Adrenal gland (tissue), 12 donors: Measurements from ENCODE around the gene RAD51B. TPM values are rescaled to one million over a fixed set of nuclear protein-coding genes. Genes with fewer than 3 reads are reported as not detected.

Experiments used
- DNase-seq, 7 donors: peaks; one replicate each; pipeline ENCODE4 v3.0.0-alpha.2; 2019 to 2020
- H3K27ac ChIP-seq, 5 donors: fragments of 200-600 bp; sonication (generic) in 4 of 5; 1 replicate in 3 of 5; 2 replicates in 2 of 5; pipeline versions ENCODE4 v1.5.1 to v1.8.0; 2016 to 2020; ENCODE audit warnings: mild to moderate bottlenecking in 1 of 5
- H3K27me3 ChIP-seq: fragments of 200-600 bp; 2 replicates; pipeline ENCODE4 v1.8.0; 2021
- H3K36me3 ChIP-seq, 2 donors: fragments of 200-600 bp; replicated peaks in 1 of 2; 1 replicate in 1 of 2; 2 replicates in 1 of 2; pipeline versions ENCODE4 v1.5.1 to v1.8.0; 2018 to 2022
- H3K4me1 ChIP-seq, 2 donors: fragments of 200-600 bp; replicated peaks in 1 of 2; 1 replicate in 1 of 2; 2 replicates in 1 of 2; pipeline versions ENCODE4 v1.5.1 to v1.8.0; 2018 to 2021
- H3K4me3 ChIP-seq, 4 donors: fragments of 200-600 bp; sonication (generic) in 3 of 4; one replicate each; pipeline ENCODE4 v1.5.1; 2016 to 2018
- H3K9me3 ChIP-seq, 3 donors: fragments of 200-600 bp; sonication (generic) in 1 of 3; replicated peaks in 1 of 3; 1 replicate in 2 of 3; 2 replicates in 1 of 3; pipeline versions ENCODE4 v1.5.1 to v1.8.0; 2016 to 2021
- POLR2A ChIP-seq, 2 donors: fragments of 450-650 bp; IDR thresholded peaks; one replicate each; pipeline ENCODE4 v1.6.1; 2017; ENCODE audit warnings: antibody characterized with exemption in 2 of 2, mild to moderate bottlenecking in 2 of 2, moderate library complexity in 1 of 2
- WGBS, 4 donors: extraction: QIAGEN DNeasy Blood & Tissue Kit in 2 of 4; methylation state at CpG; one replicate each; pipeline versions ENCODE4 v1.1.5 to v1.1.7; 2013 to 2017; 5-methylcytosine and 5-hydroxymethylcytosine counted together
- intact Hi-C, 2 donors: fragments of 100-400 bp; cut with DNase I; formaldehyde crosslinking; loops; one replicate each; pipeline versions ENCODE4 v1.14.1 to v1.15.0; 2022 to 2023
- polyA plus RNA-seq, 3 donors: library from polyadenylated mRNA; stranded (reverse); fragments of 200-250 nt in 2 of 3; fragments of 350-450 nt in 1 of 3; fragmentation: Illumina TruSeq in 1 of 3; extraction: RNeasy Lipid Tissue Mini Kit (QIAGEN cat#74804) in 1 of 3; gene quantifications; one replicate each; pipeline ENCODE4 v1.2.3, GENCODE V29; 2013 to 2014
- total RNA-seq, 9 donors: library from RNA; depleted of rRNA in 4 of 9; stranded (reverse); fragments of >200 nt in 4 of 9; fragments of 120-200 nt in 1 of 9; fragmentation: NEBNext Ultra II Directional in 1 of 9; extraction: Animal tissue kit (Norgen Biotek cat#: 25700) in 1 of 9; gene quantifications; one replicate each; pipeline versions ENCODE4 v1.1.0 to v1.2.4, GENCODE V29; 2013 to 2023
- TF ChIP-seq, protein P1 (sequence below), 6 experiments: fragments of 450-650 bp in 4 of 6; fragments of 200-600 bp in 2 of 6; sonication (generic) in 1 of 6; IDR thresholded peaks; 1 replicate in 5 of 6; 2 replicates in 1 of 6; pipeline versions ENCODE4 v1.5.1 to v1.8.0; 2016 to 2021; ENCODE audit warnings: antibody characterized with exemption in 6 of 6, mild to moderate bottlenecking in 2 of 6, moderate library complexity in 1 of 6
- donor health status: healthy with polysubstance abuse.
- donor health status: Bipolar disorder and iron deficiency.
- donor health status: DM: yes; HTN: yes; CAD: no.
- donor health status: DM: no; HTN: no; CAD: no.
- donor health status: DM: no; HTN: no; CAD: no.
- donor health status: DM: yes; HTN: yes; CAD: no.

The RAD51B gene
- total and polyA plus RNA-seq, 12 donors: 2.3 to 24.6 (median 12.4) TPM

DNA sequence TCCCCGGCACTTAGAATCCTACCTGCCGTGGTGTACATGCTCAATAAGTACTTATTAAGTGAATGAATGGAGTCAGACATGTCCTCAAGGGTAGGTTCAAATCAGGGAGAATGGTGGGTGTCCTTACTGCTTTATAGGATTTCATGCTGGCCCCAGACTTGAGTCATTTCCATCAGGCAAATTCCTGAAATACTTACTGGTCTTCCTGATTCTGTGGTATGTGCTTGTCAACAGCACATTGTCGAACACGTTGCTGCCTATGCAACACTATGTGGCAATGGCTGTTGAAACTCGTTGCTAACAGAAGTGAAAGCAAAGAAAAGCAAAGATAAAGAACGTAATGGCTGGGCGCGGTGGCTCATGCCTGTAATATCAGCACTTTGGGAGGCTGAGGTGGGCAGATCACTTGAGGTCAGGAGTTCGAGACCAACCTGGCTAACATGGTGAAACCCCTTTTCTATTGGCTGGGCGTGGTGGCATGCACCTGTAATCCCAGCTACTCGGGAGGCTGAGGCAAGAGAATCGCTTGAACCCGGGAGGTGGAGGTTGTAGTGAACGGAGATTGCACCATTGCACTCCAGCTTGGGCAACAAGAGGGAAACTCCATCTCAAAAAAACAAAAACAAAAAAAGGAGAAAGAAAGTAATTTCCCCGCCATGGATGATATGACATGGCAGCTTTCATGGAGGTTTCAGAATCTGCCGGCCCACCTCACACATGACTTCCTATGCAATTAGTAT, 758.4 kb downstream of the RAD51B start:
- H3K36me3 ChIP-seq: no peaks in the 10 kb centered on the region
- no peaks in the 10 kb centered on the region for H3K27me3 ChIP-seq
- no peaks in the 10 kb centered on the region for H3K9me3 ChIP-seq
- intact Hi-C loops: no loop called here
- H3K4me3 ChIP-seq: no peak overlapping the region
- DNase-seq: peak in 5 of 7 donors; percentile 39 to 85 (median 69)
- TF ChIP-seq, protein P1, sequence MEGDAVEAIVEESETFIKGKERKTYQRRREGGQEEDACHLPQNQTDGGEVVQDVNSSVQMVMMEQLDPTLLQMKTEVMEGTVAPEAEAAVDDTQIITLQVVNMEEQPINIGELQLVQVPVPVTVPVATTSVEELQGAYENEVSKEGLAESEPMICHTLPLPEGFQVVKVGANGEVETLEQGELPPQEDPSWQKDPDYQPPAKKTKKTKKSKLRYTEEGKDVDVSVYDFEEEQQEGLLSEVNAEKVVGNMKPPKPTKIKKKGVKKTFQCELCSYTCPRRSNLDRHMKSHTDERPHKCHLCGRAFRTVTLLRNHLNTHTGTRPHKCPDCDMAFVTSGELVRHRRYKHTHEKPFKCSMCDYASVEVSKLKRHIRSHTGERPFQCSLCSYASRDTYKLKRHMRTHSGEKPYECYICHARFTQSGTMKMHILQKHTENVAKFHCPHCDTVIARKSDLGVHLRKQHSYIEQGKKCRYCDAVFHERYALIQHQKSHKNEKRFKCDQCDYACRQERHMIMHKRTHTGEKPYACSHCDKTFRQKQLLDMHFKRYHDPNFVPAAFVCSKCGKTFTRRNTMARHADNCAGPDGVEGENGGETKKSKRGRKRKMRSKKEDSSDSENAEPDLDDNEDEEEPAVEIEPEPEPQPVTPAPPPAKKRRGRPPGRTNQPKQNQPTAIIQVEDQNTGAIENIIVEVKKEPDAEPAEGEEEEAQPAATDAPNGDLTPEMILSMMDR (IDR thresholded peaks at IDR 0.05): no peak
- TF ChIP-seq POLR2A (IDR thresholded peaks at IDR 0.05): no peak
- H3K4me1 ChIP-seq: peaks cover 4 to 7% of the 10 kb centered on the region in 2 donors
- 74 to 88% (median 80%) methylated on average over 16 of the region's 16 CpGs for WGBS, 4 donors
- peak overlapping the region in 2 of 5 donors; percentile 54 to 80 for H3K27ac ChIP-seq

- Histone ChIP-seq H3K27ac (no peak overlapping the region), H3K4me1 (peaks cover 4 to 7% of the 10 kb centered on the region in 2 donors), H3K9me3 (no peaks in the 10 kb centered on the region), H3K27me3 (no peaks in the 10 kb centered on the region), H3K4me3 (no peak overlapping the region), H3K36me3 (no peaks in the 10 kb centered on the region)
- no peak for DNase-seq
- WGBS, 4 donors: 70 to 79% (median 74%) methylated on average over 2 of the region's 2 CpGs
- intact Hi-C loops: no loop called here
- TF ChIP-seq, protein P1 (IDR thresholded peaks at IDR 0.05): no peak
- no peak for TF ChIP-seq POLR2A (IDR thresholded peaks at IDR 0.05)
Observed at GRCh38 chr14:68578597-68578996, 759.0 kb downstream of the RAD51B start.

DNA sequence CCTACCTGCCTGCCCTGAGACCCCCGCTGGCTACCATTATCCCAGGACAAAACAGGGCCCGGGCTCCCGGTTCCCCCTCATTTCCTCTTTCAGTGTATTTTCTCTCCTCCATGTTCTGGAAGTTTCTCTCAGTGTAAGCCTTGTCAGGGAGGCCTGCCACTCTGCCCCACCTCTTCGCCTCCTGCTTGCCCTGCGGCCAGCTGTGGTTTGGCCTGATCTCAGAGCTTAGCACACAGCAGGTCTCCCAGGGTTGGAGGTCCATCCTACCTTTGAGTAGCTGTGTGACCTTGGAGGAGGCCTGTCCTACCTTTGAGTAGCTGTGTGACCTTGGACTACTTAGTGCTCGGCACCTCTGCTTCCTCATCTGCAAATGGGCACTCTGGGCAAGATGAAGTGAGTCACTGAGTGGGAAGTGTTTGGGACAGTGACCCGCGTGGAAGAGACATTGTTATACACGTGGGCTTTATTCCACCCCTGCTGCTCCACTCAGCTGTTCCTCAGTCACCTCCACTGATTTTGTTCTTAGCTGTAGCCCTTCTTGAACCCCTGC, 760.6 kb downstream of the RAD51B start:
- no peak overlapping the region for H3K4me3 ChIP-seq
- no peak for DNase-seq

DNA sequence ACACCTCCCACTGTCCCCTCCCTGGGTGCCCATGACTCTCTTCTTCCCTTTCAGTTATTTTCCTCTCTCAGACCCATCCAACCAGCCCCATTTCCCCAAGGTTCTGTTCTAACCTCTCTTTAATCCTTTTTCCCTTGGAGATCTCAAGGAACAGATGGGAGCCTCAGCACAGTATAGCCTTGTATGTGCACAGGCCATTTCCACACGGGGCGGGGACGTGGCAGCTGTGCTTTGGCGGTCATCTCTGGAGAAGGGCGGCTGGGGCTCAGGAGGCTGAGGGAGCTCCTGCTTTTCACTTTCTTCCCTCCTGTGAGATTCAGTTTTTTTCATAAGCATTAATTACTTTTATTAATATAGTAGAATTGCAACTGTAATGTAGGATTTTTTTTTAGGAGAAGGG, 761.1 kb downstream of the RAD51B start:
- 84 to 92% (median 90%) methylated on average over 5 of the region's 5 CpGs for WGBS, 4 donors
- H3K4me3 ChIP-seq: no peak overlapping the region
- intact Hi-C loops: no loop called here
- H3K4me1 ChIP-seq: peaks cover 4 to 7% of the 10 kb centered on the region in 2 donors
- H3K9me3 ChIP-seq: no peaks in the 10 kb centered on the region
- H3K27me3 ChIP-seq: no peaks in the 10 kb centered on the region
- no peaks in the 10 kb centered on the region for H3K36me3 ChIP-seq
- TF ChIP-seq, protein P1 (IDR thresholded peaks at IDR 0.05): no peak
- TF ChIP-seq POLR2A (IDR thresholded peaks at IDR 0.05): no peak
- H3K27ac ChIP-seq: no peak overlapping the region
- no peak for DNase-seq

More for the DNA sequence above, 760.6 kb downstream of the RAD51B start:
- WGBS, 4 donors: 72 to 89% (median 80%) methylated on average over 9 of the region's 9 CpGs
- Histone ChIP-seq H3K36me3 (no peaks in the 10 kb centered on the region), H3K27me3 (no peaks in the 10 kb centered on the region), H3K27ac (no peak overlapping the region), H3K4me1 (peaks cover 4 to 7% of the 10 kb centered on the region in 2 donors), H3K9me3 (no peaks in the 10 kb centered on the region)
- intact Hi-C loops: no loop called here
- no peak for TF ChIP-seq POLR2A (IDR thresholded peaks at IDR 0.05)
- TF ChIP-seq, protein P1 (IDR thresholded peaks at IDR 0.05): no peak
